Measurements from ENCODE around the gene EPS8L2. TPM values are rescaled to one million over a fixed set of nuclear protein-coding genes. Genes with fewer than 3 reads are reported as not detected.

The EPS8L2 gene
- total and polyA plus RNA-seq, 9 of the 15 experiments (the other 6 are each of a cell fraction or from before 2014, with no cell fraction given): 0.75 to 17.0 (median 3.7) TPM

- DNase-seq (ENCODE audit: extremely low read depth in 1 of 4, low spot score in 3 of 4) (peak; percentile 90 to 95 (median 93)), FAIRE-seq (peak; percentile 79), ATAC-seq (peak; percentile 53)
- H3K9me3 ChIP-seq (replicated peaks; ENCODE audit: control insufficient read depth, insufficient read depth, low read depth, low read length): no peaks in the 10 kb centered on the region
- peak overlapping the region; percentile 34 for H3K4me3 ChIP-seq
- H2AFZ ChIP-seq (ENCODE audit: low read depth, low read length): peak overlapping the region; percentile 92
- CTCF ChIA-PET (ENCODE audit: low intra/inter-chr PET ratio): interaction anchor here (1.2 to 2.2 kb wide), 2 partner anchors 30 to 61 kb away, joined by 3 to 8 read pairs; partner anchors contain the start of gene TMEM80
- POLR2A ChIA-PET: interaction anchor here (0.6 to 2.8 kb wide), 13 partner anchors 11 to 158 kb away, joined by 3 to 25 read pairs (median 4); partner anchors contain the start of genes DEAF1 and TMEM80
- peak overlapping the region; percentile 45 to 87 for H3K9ac ChIP-seq (ENCODE audit: insufficient read depth in 1 of 2, low read depth in 2 of 2, low read length in 2 of 2)
- H3K27ac ChIP-seq (ENCODE audit: extremely low read depth, low read depth, low read length): peak overlapping the region; percentile 65; the same call in 2 of the 3 replicates
- 10% methylated on average over 23 of the region's 61 CpGs for WGBS (ENCODE audit: insufficient coverage, low coverage, missing lambda C conversion rate)
- no peaks in the 10 kb centered on the region; the same call in 1 of the 2 replicates for H4K20me1 ChIP-seq (replicated peaks; ENCODE audit: control insufficient read depth, insufficient read depth, low read length)
- H3K79me2 ChIP-seq (ENCODE audit: control insufficient read depth, insufficient read depth, low read length): no peaks in the 10 kb centered on the region; the same call in 1 of the 3 replicates
- H3K36me3 ChIP-seq (ENCODE audit: control insufficient read depth, insufficient read depth, low read length): no peaks in the 10 kb centered on the region
- H3K27me3 ChIP-seq (ENCODE audit: control insufficient read depth in 2 of 2, insufficient read depth in 2 of 2, low read length in 2 of 2): no peaks in the 10 kb centered on the region; a peak in 1 of 5 replicates
- H3K4me2 ChIP-seq (ENCODE audit: insufficient read depth, low read length): peak overlapping the region; percentile 65
- BruUV-seq (replicated peaks): TSS peak; percentile 86
- in situ Hi-C loops (cut with MboI): no loop called here
- intact Hi-C loops (cut with micrococcal nuclease): loop anchor here (5.0 kb wide), 2 partner anchors 71 to 174 kb away; partner anchors contain the start of gene SLC25A22
- H3K4me1 ChIP-seq (replicated peaks in 1 of 2; ENCODE audit: control insufficient read depth in 2 of 2, insufficient read depth in 2 of 2, low read length in 2 of 2): peaks cover 35 to 74% of the 10 kb centered on the region in 2 experiments
- no peaks in the 10 kb centered on the region for H3K9me1 ChIP-seq (ENCODE audit: control insufficient read depth, insufficient read depth, low read length)
- no peak for TF ChIP-seq COPS2 (conservative IDR thresholded peaks at IDR 0.05)
- TF ChIP-seq ZNF395 (CRISPR knock-in tag; IDR thresholded peaks at IDR 0.05): 0 out of 2 replicates have a peak, but pooled peaks have one; percentile 36
- TF ChIP-seq ZBTB7A (IDR thresholded peaks at IDR 0.05; ENCODE audit: borderline replicate concordance, control insufficient read depth, low read depth, low read length): peak; percentile 71; the same call in 1 of the 2 replicates
- peak; percentile 90 for TF ChIP-seq ZFX (CRISPR knock-in tag; IDR thresholded peaks at IDR 0.05)
- TF ChIP-seq KDM5B (IDR thresholded peaks at IDR 0.05; ENCODE audit: insufficient replicate concordance, low read depth, low read length): no peak
- no peak for TF ChIP-seq EHMT2 (IDR thresholded peaks at IDR 0.05)
- peak; percentile 5 for TF ChIP-seq HNRNPLL (IDR thresholded peaks at IDR 0.05; ENCODE audit: low read depth, low read length, poor library complexity, severe bottlenecking)
- TF ChIP-seq ELF1 (tag; IDR thresholded peaks at IDR 0.05): peak; percentile 88
- peak in 1 of 2 experiments; percentile 63; a peak in 2 of 4 replicates for TF ChIP-seq MAZ (CRISPR knock-in tag; conservative IDR thresholded peaks at IDR 0.05 in 1 of 2, IDR thresholded peaks at IDR 0.05 in 1 of 2)
- no peak for TF ChIP-seq PYGO2 (tag; IDR thresholded peaks at IDR 0.05)
- TF ChIP-seq NR2F6 (CRISPR knock-in tag; IDR thresholded peaks at IDR 0.05): no peak
- no peak for TF ChIP-seq ARID1B (IDR thresholded peaks at IDR 0.05)
- peak; percentile 57 for TF ChIP-seq MAX (CRISPR knock-in tag; IDR thresholded peaks at IDR 0.05)
- peak; percentile 80 for TF ChIP-seq POLR2G (IDR thresholded peaks at IDR 0.05; ENCODE audit: low read depth, low read length)
- TF ChIP-seq TRIM24 (IDR thresholded peaks at IDR 0.05): peak in 1 of 2 experiments; percentile 25; a peak in 1 of 4 replicates
These were observed 20.5 kb downstream of the EPS8L2 start for GRCh38 chr11:726278-727220.
